ENCODE measurements around the gene OLFM3.

OLFM3 gene

GRCh38 chr1:101992821-101993575 lies 3.7 kb downstream of the OLFM3 start:
- TF ChIP-seq YY1 (IDR thresholded peaks at IDR 0.05; ENCODE audit: low read depth): no peak
- TF ChIP-seq TCF12 (IDR thresholded peaks at IDR 0.05; ENCODE audit: low read depth): no peak
- TF ChIP-seq EGR1 (IDR thresholded peaks at IDR 0.05): no peak
- no peak for TF ChIP-seq USF1 (IDR thresholded peaks at IDR 0.05)
- no peak for TF ChIP-seq CEBPB (IDR thresholded peaks at IDR 0.05)
- no peak for TF ChIP-seq ZBTB7A (IDR thresholded peaks at IDR 0.05; ENCODE audit: low read depth)
- TF ChIP-seq TAF1 (IDR thresholded peaks at IDR 0.05; ENCODE audit: low read depth): no peak
- no peak for TF ChIP-seq CREB1 (IDR thresholded peaks at IDR 0.05; ENCODE audit: low read depth)
- no peak for TF ChIP-seq TEAD4 (IDR thresholded peaks at IDR 0.05)
- no peak for TF ChIP-seq FOXM1 (IDR thresholded peaks at IDR 0.05; ENCODE audit: borderline replicate concordance, low read depth)
- TF ChIP-seq MAX (IDR thresholded peaks at IDR 0.05): no peak
- no peak for TF ChIP-seq RAD21 (IDR thresholded peaks at IDR 0.05; ENCODE audit: low read depth)
- no peak for TF ChIP-seq EP300 (IDR thresholded peaks at IDR 0.05; ENCODE audit: borderline replicate concordance)
- TF ChIP-seq REST (IDR thresholded peaks at IDR 0.05; ENCODE audit: low read depth): no peak
- TF ChIP-seq NFIC (IDR thresholded peaks at IDR 0.05): no peak

DNA sequence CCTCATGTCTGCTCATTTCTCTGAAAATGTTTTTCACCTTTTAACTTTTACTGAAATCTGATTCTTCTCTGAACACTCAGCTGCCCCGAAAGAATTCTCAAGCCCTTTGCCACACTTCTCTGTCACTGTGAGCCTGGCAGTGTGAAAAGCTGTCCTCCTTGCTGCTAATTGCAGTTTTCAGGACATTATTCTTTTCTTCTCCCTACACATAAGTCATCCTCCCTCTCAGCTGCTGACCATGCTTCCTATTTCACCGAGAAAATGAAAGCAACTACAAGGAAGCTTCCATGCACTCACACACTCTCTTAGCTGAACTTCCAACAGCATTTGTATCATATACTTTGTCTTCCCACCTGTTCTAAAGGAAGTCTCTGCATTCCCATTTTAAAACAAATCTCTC lies 15.8 kb downstream of the OLFM3 start:
- TF ChIP-seq YY1 (IDR thresholded peaks at IDR 0.05; ENCODE audit: low read depth): no peak
- no peak for TF ChIP-seq RAD21 (IDR thresholded peaks at IDR 0.05; ENCODE audit: low read depth)
- no peak for TF ChIP-seq EP300 (IDR thresholded peaks at IDR 0.05; ENCODE audit: borderline replicate concordance)
- TF ChIP-seq CREB1 (IDR thresholded peaks at IDR 0.05; ENCODE audit: low read depth): no peak
- TF ChIP-seq CEBPB (IDR thresholded peaks at IDR 0.05): no peak
- TF ChIP-seq TCF12 (IDR thresholded peaks at IDR 0.05; ENCODE audit: low read depth): no peak
- TF ChIP-seq FOXM1 (IDR thresholded peaks at IDR 0.05; ENCODE audit: borderline replicate concordance, low read depth): no peak

GRCh38 chr1:101977266-101977665 lies 19.5 kb downstream of the OLFM3 start:
- TF ChIP-seq FOXM1 (IDR thresholded peaks at IDR 0.05; ENCODE audit: borderline replicate concordance, low read depth) (no peak), RAD21 (IDR thresholded peaks at IDR 0.05; ENCODE audit: low read depth) (no peak), ZBTB7A (IDR thresholded peaks at IDR 0.05; ENCODE audit: low read depth) (no peak), REST (IDR thresholded peaks at IDR 0.05; ENCODE audit: low read depth) (no peak), NFIC (IDR thresholded peaks at IDR 0.05) (no peak), TCF12 (IDR thresholded peaks at IDR 0.05; ENCODE audit: low read depth) (no peak), USF1 (IDR thresholded peaks at IDR 0.05) (no peak), CREB1 (IDR thresholded peaks at IDR 0.05; ENCODE audit: low read depth) (no peak), TEAD4 (IDR thresholded peaks at IDR 0.05) (no peak), TAF1 (IDR thresholded peaks at IDR 0.05; ENCODE audit: low read depth) (no peak), MAX (IDR thresholded peaks at IDR 0.05) (no peak), EP300 (IDR thresholded peaks at IDR 0.05; ENCODE audit: borderline replicate concordance) (no peak), YY1 (IDR thresholded peaks at IDR 0.05; ENCODE audit: low read depth) (no peak), EGR1 (IDR thresholded peaks at IDR 0.05) (no peak), CEBPB (IDR thresholded peaks at IDR 0.05) (no peak)

DNA sequence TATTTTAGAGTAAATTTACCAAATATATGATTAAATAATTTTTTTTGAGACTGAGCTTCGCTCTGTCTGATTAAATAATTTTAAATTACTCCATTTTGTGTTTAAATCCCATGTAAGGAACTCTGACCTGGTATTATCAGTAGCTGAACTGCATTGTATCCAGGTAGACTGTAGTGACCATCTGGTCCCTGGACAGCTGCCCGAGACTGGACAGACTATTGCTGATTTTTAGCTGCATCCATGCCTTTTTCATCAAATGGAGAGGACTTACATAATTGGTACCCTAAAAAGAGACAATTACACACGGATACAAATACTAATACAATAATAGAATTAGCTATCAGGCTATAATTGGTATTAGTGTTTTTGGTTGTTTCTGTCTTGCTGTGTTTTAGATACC lies 20.6 kb downstream of the OLFM3 start:
- TF ChIP-seq NFIC (IDR thresholded peaks at IDR 0.05) (no peak), ZBTB7A (IDR thresholded peaks at IDR 0.05; ENCODE audit: low read depth) (no peak), CEBPB (IDR thresholded peaks at IDR 0.05) (no peak), MAX (IDR thresholded peaks at IDR 0.05) (no peak), USF1 (IDR thresholded peaks at IDR 0.05) (no peak), EP300 (IDR thresholded peaks at IDR 0.05; ENCODE audit: borderline replicate concordance) (no peak), CREB1 (IDR thresholded peaks at IDR 0.05; ENCODE audit: low read depth) (no peak)

GRCh38 chr1:101975371-101975770 lies 21.4 kb downstream of the OLFM3 start:
- TF ChIP-seq TAF1 (IDR thresholded peaks at IDR 0.05; ENCODE audit: low read depth): no peak

All from Ishikawa (cell line).